Measurements from ENCODE around the gene ZNF687.
A peak's percentile ranks its signal among the peaks of the same experiment; 100 is the strongest.

Gene ZNF687

DNA sequence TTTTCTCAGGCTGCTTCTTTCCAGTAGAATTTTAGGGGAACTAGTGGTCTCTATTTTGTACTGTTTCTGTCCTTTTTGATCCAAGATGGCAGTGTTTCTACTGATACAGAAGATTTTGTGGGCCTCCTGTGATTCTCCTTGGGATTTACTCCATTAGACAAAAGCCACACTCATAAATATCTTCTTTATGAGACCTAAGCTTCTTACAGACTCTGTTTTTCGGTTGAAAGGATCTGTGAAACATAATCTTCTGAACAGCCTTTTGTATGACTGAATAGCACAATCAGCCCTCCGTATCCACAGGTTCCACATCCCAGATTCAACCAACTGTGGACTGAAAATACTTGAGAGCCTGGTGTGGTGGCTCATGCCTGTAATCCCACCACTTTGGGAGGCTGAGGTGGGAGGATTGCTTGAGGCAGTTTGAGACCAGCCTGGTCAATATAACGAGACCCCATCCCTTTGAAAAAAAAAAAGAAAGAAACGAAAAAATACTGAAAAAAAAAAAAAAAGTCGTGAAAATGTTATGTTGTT, 38.3 kb upstream of the ZNF687 start:
- TF ChIP-seq, protein P1, sequence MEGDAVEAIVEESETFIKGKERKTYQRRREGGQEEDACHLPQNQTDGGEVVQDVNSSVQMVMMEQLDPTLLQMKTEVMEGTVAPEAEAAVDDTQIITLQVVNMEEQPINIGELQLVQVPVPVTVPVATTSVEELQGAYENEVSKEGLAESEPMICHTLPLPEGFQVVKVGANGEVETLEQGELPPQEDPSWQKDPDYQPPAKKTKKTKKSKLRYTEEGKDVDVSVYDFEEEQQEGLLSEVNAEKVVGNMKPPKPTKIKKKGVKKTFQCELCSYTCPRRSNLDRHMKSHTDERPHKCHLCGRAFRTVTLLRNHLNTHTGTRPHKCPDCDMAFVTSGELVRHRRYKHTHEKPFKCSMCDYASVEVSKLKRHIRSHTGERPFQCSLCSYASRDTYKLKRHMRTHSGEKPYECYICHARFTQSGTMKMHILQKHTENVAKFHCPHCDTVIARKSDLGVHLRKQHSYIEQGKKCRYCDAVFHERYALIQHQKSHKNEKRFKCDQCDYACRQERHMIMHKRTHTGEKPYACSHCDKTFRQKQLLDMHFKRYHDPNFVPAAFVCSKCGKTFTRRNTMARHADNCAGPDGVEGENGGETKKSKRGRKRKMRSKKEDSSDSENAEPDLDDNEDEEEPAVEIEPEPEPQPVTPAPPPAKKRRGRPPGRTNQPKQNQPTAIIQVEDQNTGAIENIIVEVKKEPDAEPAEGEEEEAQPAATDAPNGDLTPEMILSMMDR (IDR thresholded peaks at IDR 0.05; ENCODE audit: low read depth, low read length, missing control alignments): no peak
- DNase-seq (ENCODE audit: low read depth): no peak
- H3K4me3 ChIP-seq (ENCODE audit: low read depth, low read length): no peak overlapping the region

DNA sequence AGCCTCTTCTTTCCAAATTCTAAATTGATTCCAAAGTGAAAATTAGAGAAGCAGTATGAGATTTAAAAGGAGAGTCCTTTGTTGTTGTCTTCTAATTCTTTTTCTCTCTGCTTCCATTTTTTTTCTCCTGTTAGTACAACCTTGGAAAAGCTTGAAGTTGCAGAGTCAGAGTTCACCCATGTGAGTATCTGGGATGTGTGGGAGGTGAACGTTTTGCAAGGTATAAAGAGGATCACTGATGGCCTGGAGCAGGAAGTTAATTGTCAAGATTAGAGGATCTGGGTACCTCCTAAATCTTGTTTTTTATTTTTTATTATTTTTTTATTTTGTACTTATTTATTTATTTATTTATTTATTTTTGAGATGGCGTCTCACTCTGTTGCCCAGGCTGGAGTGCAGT, 35.3 kb upstream of the ZNF687 start:
- TF ChIP-seq, protein P1 (IDR thresholded peaks at IDR 0.05; ENCODE audit: low read depth, low read length, missing control alignments): no peak
- H3K4me3 ChIP-seq (ENCODE audit: low read depth, low read length): no peak overlapping the region
- DNase-seq (ENCODE audit: low read depth): no peak

DNA sequence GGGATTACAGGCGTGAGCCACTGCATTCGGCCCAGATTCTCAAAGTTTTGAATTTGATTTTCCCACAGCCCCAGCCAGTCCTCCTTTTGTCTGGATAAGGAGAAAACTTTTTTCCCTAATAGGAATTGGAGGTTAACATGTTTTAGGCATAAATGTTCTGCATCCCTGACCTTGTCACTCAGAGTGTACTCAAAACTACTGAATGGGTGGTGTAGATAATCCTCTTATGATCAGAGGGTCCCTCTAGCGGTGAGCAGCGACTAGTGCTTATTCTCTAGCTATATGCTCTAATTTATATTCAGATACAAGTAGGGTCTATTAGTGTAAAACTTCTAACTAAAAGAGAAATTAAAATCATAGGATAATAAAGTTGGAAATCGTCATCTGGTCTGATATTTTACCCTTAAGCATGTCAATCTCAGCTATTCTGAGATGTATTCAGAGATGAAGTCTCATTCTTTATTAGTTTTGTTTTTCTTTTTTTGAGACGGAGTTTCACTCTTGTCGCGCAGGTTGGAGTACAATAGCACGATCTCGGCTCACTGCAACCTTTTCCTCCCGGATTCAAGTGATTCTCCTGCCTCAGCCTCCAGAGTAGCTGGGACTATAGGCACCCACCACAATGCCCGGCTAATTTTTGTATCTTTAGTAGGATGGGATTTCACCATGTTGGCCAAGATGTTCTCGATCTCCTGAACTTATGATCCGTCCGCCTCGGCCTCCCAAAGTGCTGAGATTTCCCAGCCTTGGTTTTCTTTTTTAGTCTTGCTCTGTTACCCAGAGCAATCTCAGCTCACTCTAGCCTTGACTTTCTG, 30.2 kb upstream of the ZNF687 start:
- TF ChIP-seq, protein P1 (IDR thresholded peaks at IDR 0.05; ENCODE audit: low read depth, low read length, missing control alignments): peak; percentile 80
- DNase-seq (ENCODE audit: low read depth): peak; percentile 68
- H3K4me3 ChIP-seq (ENCODE audit: low read depth, low read length): no peak overlapping the region

DNA sequence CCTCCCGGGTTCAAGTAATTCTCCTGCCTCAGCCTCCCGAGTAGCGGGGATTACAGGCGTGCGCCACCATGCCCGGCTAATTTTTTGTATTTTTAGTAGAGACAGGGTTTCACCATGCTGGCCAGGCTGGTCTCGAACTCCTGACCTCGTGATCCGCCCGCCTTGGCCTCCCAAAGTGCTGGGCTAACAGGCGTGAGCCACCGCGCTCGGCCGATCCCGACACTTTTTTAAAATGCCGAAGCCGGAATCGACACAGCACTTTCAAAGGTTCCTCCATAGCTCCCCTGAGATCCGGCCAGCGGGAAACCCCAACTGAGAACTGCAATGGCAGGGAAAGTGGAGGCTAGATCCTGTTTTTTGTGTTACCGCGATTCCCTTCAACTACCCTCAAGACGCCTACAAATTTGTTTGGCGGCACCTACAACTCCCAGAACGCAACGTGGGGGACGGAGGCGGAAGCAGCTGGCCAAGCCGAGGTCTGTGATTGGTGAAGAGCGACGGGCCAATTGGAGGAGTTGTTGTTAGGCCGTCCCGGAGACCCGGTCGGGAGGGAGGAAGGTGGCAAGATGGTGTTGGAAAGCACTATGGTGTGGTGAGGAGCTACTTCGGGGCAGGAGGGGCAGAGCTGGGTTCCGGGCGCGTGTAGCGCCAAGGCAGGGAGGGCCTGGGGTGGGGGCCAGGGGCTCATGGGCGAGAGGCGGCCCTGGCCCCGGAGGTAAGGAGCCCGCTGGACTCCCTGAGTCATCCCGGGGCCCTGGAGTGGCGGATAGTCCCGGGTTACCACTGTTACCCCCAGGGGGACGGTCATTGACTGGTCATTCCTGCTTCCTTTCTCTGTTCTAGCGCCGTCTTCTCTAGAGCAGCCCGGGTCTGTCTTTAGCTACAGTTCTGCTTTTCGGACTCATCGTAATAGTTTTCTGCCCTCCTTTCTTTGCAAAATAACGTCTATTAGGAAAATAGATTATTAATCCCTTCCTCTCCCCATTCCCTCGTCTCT, 27.6 kb upstream of the ZNF687 start, which contains the start of gene PSMD4:
TSS of gene PSMD4 (plus strand) at position 518 of the 997 bp plus-strand sequence. CDS start at position 567, 49 bp downstream.
- TF ChIP-seq, protein P1 (IDR thresholded peaks at IDR 0.05; ENCODE audit: low read depth, low read length, missing control alignments): no peak
- peak within 1 kb of the TSS; percentile 74 for H3K4me3 ChIP-seq (ENCODE audit: low read depth, low read length)
- DNase-seq (ENCODE audit: low read depth): peak; percentile 93

DNA sequence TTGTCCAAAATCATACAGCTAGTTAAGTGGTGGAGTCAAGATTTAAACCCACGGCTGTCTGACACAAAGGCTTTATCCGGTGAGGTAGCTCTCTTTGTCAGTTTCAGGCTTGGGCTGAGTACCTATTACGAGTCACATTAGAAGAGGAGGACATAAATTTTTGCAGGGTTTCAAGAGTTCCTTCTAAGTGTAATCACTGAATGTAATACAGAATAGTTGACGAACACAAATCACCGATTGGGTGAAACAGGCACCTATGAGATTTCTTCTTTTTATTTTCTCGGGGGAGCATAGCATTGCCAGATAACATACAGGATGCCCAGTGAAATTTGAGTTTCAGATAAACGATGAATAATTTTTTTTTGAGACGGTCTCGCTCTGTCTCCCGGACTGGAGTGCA, 26.7 kb upstream of the ZNF687 start:
- H3K4me3 ChIP-seq (ENCODE audit: low read depth, low read length): peak overlapping the region; percentile 74
- DNase-seq (ENCODE audit: low read depth): no peak
- TF ChIP-seq, protein P1 (IDR thresholded peaks at IDR 0.05; ENCODE audit: low read depth, low read length, missing control alignments): no peak

DNA sequence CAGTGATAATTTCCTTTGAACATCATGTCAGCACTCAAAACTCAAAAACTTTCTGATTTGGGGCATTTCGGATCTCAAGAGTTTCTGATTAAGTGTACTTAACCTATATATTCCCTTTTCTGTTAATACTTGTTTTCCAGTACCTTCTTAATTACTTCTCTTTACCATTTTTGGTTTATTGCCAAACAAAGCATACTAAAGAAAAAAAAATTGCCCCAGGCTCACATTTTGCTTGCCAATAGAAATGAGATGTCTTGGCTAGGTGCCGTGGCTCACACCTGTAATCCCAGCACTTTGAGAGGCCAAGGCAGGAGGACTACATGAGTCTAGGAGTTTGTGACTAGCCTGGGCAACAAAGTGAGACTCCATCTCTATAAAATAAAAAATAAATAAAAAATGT, 22.7 kb upstream of the ZNF687 start:
- no peak overlapping the region for H3K4me3 ChIP-seq (ENCODE audit: low read depth, low read length)
- TF ChIP-seq, protein P1 (IDR thresholded peaks at IDR 0.05; ENCODE audit: low read depth, low read length, missing control alignments): no peak
- no peak for DNase-seq (ENCODE audit: low read depth)

All from GM12864 (cell line).